ENCODE results near the gene PTPRG.

GRCh38 chr3:62178739-62179600, 617.6 kb downstream of the PTPRG start:
- no peak for TF ChIP-seq EZH2phosphoT487 (IDR thresholded peaks at IDR 0.05; ENCODE audit: insufficient read depth, low read depth)
- no peak for TF ChIP-seq EZH2 (IDR thresholded peaks at IDR 0.05; ENCODE audit: insufficient read depth, poor library complexity, severe bottlenecking)

Data from GM23248 (cell line).